Lung (tissue), 12 donors: ENCODE data around the gene TMEM109. TPM values are rescaled to one million over a fixed set of nuclear protein-coding genes. Genes with fewer than 3 reads are reported as not detected.

ENCODE experiments used
- ATAC-seq: fragments of 200-7000 bp; cut with Tn5 transposase; one replicate; pipeline ENCODE4 v1.9.1; 2020; ENCODE audit warnings: moderate number of reproducible peaks; ENCODE audit not compliant: insufficient read depth, low FRiP score
- DNase-seq, 3 donors: peaks; one replicate each; pipeline ENCODE4 v3.0.0-alpha.2; 2013 to 2017
- H3K27ac ChIP-seq, 2 donors: one replicate each; pipeline ENCODE4 v1.5.1; 2013; ENCODE audit warnings: mild to moderate bottlenecking in 2 of 2, moderate library complexity in 2 of 2, control low read depth in 1 of 2, inconsistent platforms in 1 of 2, low read depth in 1 of 2, low read length in 1 of 2
- H3K27me3 ChIP-seq, 3 donors: one replicate each; pipeline ENCODE4 v1.5.1; 2013; ENCODE audit warnings: low read length in 2 of 3; ENCODE audit not compliant: control insufficient read depth in 3 of 3, insufficient read depth in 3 of 3
- H3K36me3 ChIP-seq, 4 donors: one replicate each; pipeline ENCODE4 v1.5.1; 2013; ENCODE audit warnings: low read length in 4 of 4, mild to moderate bottlenecking in 1 of 4, moderate library complexity in 1 of 4; ENCODE audit not compliant: control insufficient read depth in 4 of 4, insufficient read depth in 4 of 4
- H3K4me1 ChIP-seq, 5 donors: one replicate each; pipeline ENCODE4 v1.5.1; 2013; ENCODE audit warnings: low read length in 5 of 5, mild to moderate bottlenecking in 2 of 5, moderate library complexity in 1 of 5; ENCODE audit not compliant: control insufficient read depth in 5 of 5, insufficient read depth in 5 of 5
- H3K4me3 ChIP-seq: one replicate; pipeline ENCODE4 v1.5.1; 2013; ENCODE audit warnings: mild to moderate bottlenecking, control low read depth, moderate library complexity
- H3K9ac ChIP-seq, 2 donors: one replicate each; pipeline ENCODE4 v1.5.1; 2013; ENCODE audit warnings: low read length in 2 of 2, control low read depth in 1 of 2; ENCODE audit not compliant: insufficient read depth in 1 of 2
- H3K9me3 ChIP-seq, 4 donors: one replicate each; pipeline ENCODE4 v1.5.1; 2013; ENCODE audit warnings: low read length in 3 of 4, mild to moderate bottlenecking in 1 of 4, moderate library complexity in 1 of 4; ENCODE audit not compliant: control insufficient read depth in 4 of 4, insufficient read depth in 3 of 4
- WGBS, 2 donors: extraction: QIAGEN DNeasy Blood & Tissue Kit; methylation state at CpG; one replicate each; pipeline ENCODE4 v1.1.7; 2013; 5-methylcytosine and 5-hydroxymethylcytosine counted together
- polyA plus RNA-seq, 2 donors: library from polyadenylated mRNA; stranded (reverse); fragments of 200-250 nt; gene quantifications; one replicate each; pipeline ENCODE4 v1.2.1, GENCODE V29; 2013
- total RNA-seq, 2 donors: library from RNA; depleted of rRNA in 1 of 2; stranded (reverse); fragments of >200 nt in 1 of 2; gene quantifications; one replicate each; pipeline ENCODE4 v1.2.1, GENCODE V29; 2014 to 2021
- TF ChIP-seq, protein P1 (sequence below): IDR thresholded peaks from 2 replicates; pipeline ENCODE4 v1.5.1; 2012; ENCODE audit warnings: mild to moderate bottlenecking; ENCODE audit errors: control extremely low read depth, extremely low read depth
- donor health status: control.
- donor health status: control.
- donor health status: Bipolar disorder and iron deficiency.
- donor health status: healthy.
- donor health status: DM: yes; HTN: yes; CAD: no.

The TMEM109 gene
- total and polyA plus RNA-seq, 4 donors = 69.2 to 128 (median 99.3) TPM

- ATAC-seq = no peak
- H3K4me1 ChIP-seq = peaks cover 0 to 16% (median 0%) of the 10 kb centered on the region in 5 donors
- TF ChIP-seq, protein P1, sequence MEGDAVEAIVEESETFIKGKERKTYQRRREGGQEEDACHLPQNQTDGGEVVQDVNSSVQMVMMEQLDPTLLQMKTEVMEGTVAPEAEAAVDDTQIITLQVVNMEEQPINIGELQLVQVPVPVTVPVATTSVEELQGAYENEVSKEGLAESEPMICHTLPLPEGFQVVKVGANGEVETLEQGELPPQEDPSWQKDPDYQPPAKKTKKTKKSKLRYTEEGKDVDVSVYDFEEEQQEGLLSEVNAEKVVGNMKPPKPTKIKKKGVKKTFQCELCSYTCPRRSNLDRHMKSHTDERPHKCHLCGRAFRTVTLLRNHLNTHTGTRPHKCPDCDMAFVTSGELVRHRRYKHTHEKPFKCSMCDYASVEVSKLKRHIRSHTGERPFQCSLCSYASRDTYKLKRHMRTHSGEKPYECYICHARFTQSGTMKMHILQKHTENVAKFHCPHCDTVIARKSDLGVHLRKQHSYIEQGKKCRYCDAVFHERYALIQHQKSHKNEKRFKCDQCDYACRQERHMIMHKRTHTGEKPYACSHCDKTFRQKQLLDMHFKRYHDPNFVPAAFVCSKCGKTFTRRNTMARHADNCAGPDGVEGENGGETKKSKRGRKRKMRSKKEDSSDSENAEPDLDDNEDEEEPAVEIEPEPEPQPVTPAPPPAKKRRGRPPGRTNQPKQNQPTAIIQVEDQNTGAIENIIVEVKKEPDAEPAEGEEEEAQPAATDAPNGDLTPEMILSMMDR = no peak
Observed at GRCh38 chr11:60926500-60926899, 12.5 kb downstream of the TMEM109 start.

DNA sequence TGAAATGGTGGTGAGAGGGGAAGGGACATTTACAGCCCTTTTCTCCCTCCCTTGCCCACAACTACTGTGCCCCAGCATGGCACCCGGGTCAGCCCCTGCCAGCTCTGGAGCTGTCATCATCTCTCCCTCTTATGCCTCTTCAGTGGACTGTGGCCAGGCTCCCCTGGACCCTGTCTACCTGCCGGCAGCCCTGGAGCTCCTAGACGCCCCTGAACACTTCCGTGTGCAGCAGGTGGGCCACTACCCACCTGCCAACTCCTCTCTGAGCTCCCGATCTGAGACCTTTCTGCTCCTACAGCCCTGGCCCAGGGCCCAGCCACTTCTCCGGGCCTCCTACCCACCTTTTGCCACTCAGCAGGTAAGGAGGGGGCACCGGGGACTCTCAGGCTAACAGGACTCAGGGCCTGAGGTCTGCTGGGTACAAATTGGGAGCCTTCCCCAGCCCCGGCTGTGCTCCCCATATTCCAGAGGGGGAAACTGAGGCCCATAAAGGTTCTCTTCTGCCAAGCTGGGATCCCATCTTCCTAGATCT, 13.2 kb downstream of the TMEM109 start:
- Histone ChIP-seq H3K9ac (no peak overlapping the region), H3K27ac (no peak overlapping the region), H3K4me1 (peaks cover 0 to 16% (median 0%) of the 10 kb centered on the region in 5 donors), H3K27me3 (no peaks in the 10 kb centered on the region), H3K36me3 (peaks cover 2 to 21% (median 6%) of the 10 kb centered on the region in 4 donors), H3K4me3 (no peak overlapping the region), H3K9me3 (peaks cover 0 to 2% (median 0%) of the 10 kb centered on the region in 4 donors)
- ATAC-seq (no peak), DNase-seq (no peak)
- TF ChIP-seq, protein P1 = no peak
- 86 to 95% methylated on average over 8 of the region's 8 CpGs for WGBS, 2 donors

More at GRCh38 chr11:60926500-60926899, 12.5 kb downstream of the TMEM109 start:
- peaks cover 0 to 3% (median 0%) of the 10 kb centered on the region in 4 donors for H3K9me3 ChIP-seq
- H3K27ac ChIP-seq = no peak overlapping the region
- no peak for DNase-seq
- WGBS, 2 donors = 96 to 97% methylated on average over 8 of the region's 8 CpGs
- H3K4me3 ChIP-seq = no peak overlapping the region
- H3K36me3 ChIP-seq = peaks cover under 1 to 19% (median 10%) of the 10 kb centered on the region in 4 donors
- H3K9ac ChIP-seq = no peak overlapping the region
- no peaks in the 10 kb centered on the region for H3K27me3 ChIP-seq

GRCh38 chr11:60927600-60927999, 13.6 kb downstream of the TMEM109 start:
- Histone ChIP-seq H3K9me3 (no peaks in the 10 kb centered on the region), H3K9ac (no peak overlapping the region), H3K4me1 (peaks cover 0 to 16% (median 0%) of the 10 kb centered on the region in 5 donors), H3K27ac (no peak overlapping the region), H3K36me3 (peaks cover 0 to 16% (median 6%) of the 10 kb centered on the region in 4 donors), H3K27me3 (no peaks in the 10 kb centered on the region), H3K4me3 (no peak overlapping the region)
- no peak for ATAC-seq
- WGBS, 2 donors = 89 to 90% methylated on average over 16 of the region's 16 CpGs
- DNase-seq = no peak
- TF ChIP-seq, protein P1 = no peak
